ENCODE measurements around the gene NAGA.

The NAGA gene

GRCh38 chr22:42066126-42066761, 4.4 kb downstream of the NAGA start:
- no peaks in the 10 kb centered on the region for H3K9me2 ChIP-seq (replicated peaks; ENCODE audit: low read depth, low read length)
- no peaks in the 10 kb centered on the region for H4K20me1 ChIP-seq (ENCODE audit: insufficient read depth, low read length, poor library complexity, severe bottlenecking)
- peaks cover 8% of the 10 kb centered on the region for H3K4me1 ChIP-seq (ENCODE audit: insufficient read depth, low read length, poor library complexity, severe bottlenecking)
- H3K4me3 ChIP-seq (ENCODE audit: low read length, poor library complexity, severe bottlenecking) = no peak overlapping the region
- no peaks in the 10 kb centered on the region for H3K9me3 ChIP-seq (ENCODE audit: insufficient read depth, low read depth, low read length)
- no peak overlapping the region for H3K9ac ChIP-seq (ENCODE audit: low read depth, low read length, poor library complexity, severe bottlenecking)
- no peak overlapping the region for H3K4me2 ChIP-seq (ENCODE audit: low read depth, low read length, poor library complexity, severe bottlenecking)
- no peaks in the 10 kb centered on the region for H3K27me3 ChIP-seq (ENCODE audit: insufficient read depth, low read length, poor library complexity, severe bottlenecking)
- no peak overlapping the region for H2AFZ ChIP-seq (ENCODE audit: low read length)
- TF ChIP-seq EZH2phosphoT487 (IDR thresholded peaks at IDR 0.05; ENCODE audit: borderline replicate concordance) (no peak), CTCF (conservative IDR thresholded peaks at IDR 0.05; ENCODE audit: low read length) (no peak)
- H3F3A ChIP-seq (ENCODE audit: low read depth) = no peaks in the 10 kb centered on the region
- H3K36me3 ChIP-seq (ENCODE audit: insufficient read depth, low read length) = no peaks in the 10 kb centered on the region
- peaks cover 7% of the 10 kb centered on the region; the same call in 1 of the 2 replicates for H3K79me2 ChIP-seq (ENCODE audit: insufficient read depth, low read length)

DNA sequence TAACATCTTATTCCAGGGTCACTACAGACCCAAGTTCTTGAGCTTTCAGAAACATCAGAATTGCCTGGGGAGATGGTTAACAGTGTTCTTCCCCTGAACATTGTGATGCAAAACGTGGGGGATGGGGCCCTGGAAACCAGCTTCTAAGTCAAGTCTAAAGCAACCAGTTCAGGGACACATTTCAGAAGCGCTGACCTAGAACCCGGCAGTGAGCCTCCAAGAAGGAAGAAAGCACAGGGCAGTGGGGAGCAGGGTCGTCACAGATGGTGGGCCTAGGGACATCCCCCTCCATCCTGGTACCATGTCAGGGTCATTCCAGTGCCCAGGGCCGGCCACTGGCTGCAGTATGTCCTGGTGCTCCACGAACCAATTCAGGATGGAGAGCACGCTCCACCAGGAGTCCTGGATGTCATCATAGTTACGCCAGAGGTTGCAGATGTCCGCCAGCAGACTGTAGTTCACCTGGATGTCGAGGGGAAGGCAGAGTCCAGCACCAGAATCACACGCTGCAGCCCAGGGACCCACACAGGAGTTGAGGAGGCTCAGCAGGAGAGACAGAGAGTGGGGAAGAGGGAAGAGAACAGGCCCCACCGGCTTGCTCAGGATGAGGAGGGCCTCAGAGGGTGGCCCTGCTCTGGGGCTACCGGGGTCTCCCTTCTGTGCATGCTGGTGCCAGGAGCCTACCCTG, 5.0 kb downstream of the NAGA start:
- Histone ChIP-seq H3K9ac (ENCODE audit: low read depth, low read length, poor library complexity, severe bottlenecking) (no peak overlapping the region), H3K27me3 (ENCODE audit: insufficient read depth, low read length, poor library complexity, severe bottlenecking) (no peaks in the 10 kb centered on the region), H4K20me1 (ENCODE audit: insufficient read depth, low read length, poor library complexity, severe bottlenecking) (no peaks in the 10 kb centered on the region), H3K79me2 (ENCODE audit: insufficient read depth, low read length) (peaks cover 7% of the 10 kb centered on the region; the same call in 1 of the 2 replicates), H3K4me1 (ENCODE audit: insufficient read depth, low read length, poor library complexity, severe bottlenecking) (peaks cover 8% of the 10 kb centered on the region), H3K9me3 (ENCODE audit: insufficient read depth, low read depth, low read length) (no peaks in the 10 kb centered on the region), H3K4me2 (ENCODE audit: low read depth, low read length, poor library complexity, severe bottlenecking) (no peak overlapping the region), H3F3A (ENCODE audit: low read depth) (no peaks in the 10 kb centered on the region), H3K4me3 (ENCODE audit: low read length, poor library complexity, severe bottlenecking) (no peak overlapping the region), H2AFZ (ENCODE audit: low read length) (no peak overlapping the region), H3K9me2 (replicated peaks; ENCODE audit: low read depth, low read length) (no peaks in the 10 kb centered on the region), H3K36me3 (ENCODE audit: insufficient read depth, low read length) (no peaks in the 10 kb centered on the region)
- TF ChIP-seq CTCF (conservative IDR thresholded peaks at IDR 0.05; ENCODE audit: low read length) (no peak), EZH2phosphoT487 (IDR thresholded peaks at IDR 0.05; ENCODE audit: borderline replicate concordance) (no peak)

DNA sequence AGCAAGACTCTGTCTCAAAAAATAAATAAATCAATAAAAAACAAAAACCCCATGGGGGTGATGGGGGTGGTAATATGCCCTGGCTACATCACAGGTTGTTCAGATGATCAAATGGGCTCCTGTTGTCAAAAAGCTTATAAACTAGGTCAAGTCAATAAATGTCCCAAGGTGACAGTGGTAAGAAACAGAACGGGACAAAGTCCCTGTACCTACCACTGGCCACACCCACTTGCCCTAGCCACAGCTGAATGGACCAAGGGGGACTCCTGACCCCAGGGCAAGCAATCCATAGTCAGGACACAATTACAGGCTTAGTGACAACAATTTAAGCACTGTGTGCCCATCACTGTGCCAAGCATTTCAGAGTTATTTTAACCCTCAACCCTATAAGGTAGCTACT, 6.0 kb downstream of the NAGA start:
- Histone ChIP-seq H3K9me3 (ENCODE audit: insufficient read depth, low read depth, low read length) (no peaks in the 10 kb centered on the region), H3K36me3 (ENCODE audit: insufficient read depth, low read length) (no peaks in the 10 kb centered on the region; the same call in 1 of the 2 replicates), H3K9ac (ENCODE audit: low read depth, low read length, poor library complexity, severe bottlenecking) (no peak overlapping the region), H3K4me1 (ENCODE audit: insufficient read depth, low read length, poor library complexity, severe bottlenecking) (peaks cover 1% of the 10 kb centered on the region), H3K27me3 (ENCODE audit: insufficient read depth, low read length, poor library complexity, severe bottlenecking) (no peaks in the 10 kb centered on the region), H3K79me2 (ENCODE audit: insufficient read depth, low read length) (peaks cover under 1% of the 10 kb centered on the region; the same call in 1 of the 2 replicates), H2AFZ (ENCODE audit: low read length) (no peak overlapping the region), H3K4me3 (ENCODE audit: low read length, poor library complexity, severe bottlenecking) (no peak overlapping the region), H3K4me2 (ENCODE audit: low read depth, low read length, poor library complexity, severe bottlenecking) (no peak overlapping the region), H3F3A (ENCODE audit: low read depth) (no peaks in the 10 kb centered on the region), H3K9me2 (replicated peaks; ENCODE audit: low read depth, low read length) (no peaks in the 10 kb centered on the region), H4K20me1 (ENCODE audit: insufficient read depth, low read length, poor library complexity, severe bottlenecking) (no peaks in the 10 kb centered on the region)
- TF ChIP-seq EZH2phosphoT487 (IDR thresholded peaks at IDR 0.05; ENCODE audit: borderline replicate concordance) (no peak), CTCF (conservative IDR thresholded peaks at IDR 0.05; ENCODE audit: low read length) (no peak)
